Liver (tissue), 9 donors: ENCODE data around the gene DAPK2. TPM values are rescaled to one million over a fixed set of nuclear protein-coding genes. Genes with fewer than 3 reads are reported as not detected.

Source experiments
- DNase-seq: peaks from one replicate; pipeline ENCODE4 v3.0.0-alpha.2; 2017; ENCODE audit warnings: low spot score
- H3K27ac ChIP-seq, 2 donors: one replicate each; pipeline ENCODE4 v1.7.0; 2013; ENCODE audit warnings: inconsistent platforms in 2 of 2, low read length in 2 of 2, control low read depth in 1 of 2, low read depth in 1 of 2, mild to moderate bottlenecking in 1 of 2
- H3K27me3 ChIP-seq, 4 donors: one replicate each; pipeline versions ENCODE4 v1.6.1 to v1.7.0; 2013; ENCODE audit warnings: low read length in 3 of 4, inconsistent platforms in 1 of 4, mild to moderate bottlenecking in 1 of 4, moderate library complexity in 1 of 4; ENCODE audit not compliant: control insufficient read depth in 4 of 4, insufficient read depth in 4 of 4
- H3K36me3 ChIP-seq, 4 donors: one replicate each; pipeline versions ENCODE4 v1.6.1 to v1.7.0; 2013; ENCODE audit warnings: low read length in 3 of 4, mild to moderate bottlenecking in 3 of 4, low read depth in 1 of 4, moderate library complexity in 1 of 4; ENCODE audit not compliant: control insufficient read depth in 4 of 4, insufficient read depth in 3 of 4
- H3K4me1 ChIP-seq, 4 donors: one replicate each; pipeline versions ENCODE4 v1.6.1 to v1.7.0; 2013; ENCODE audit warnings: low read length in 3 of 4, mild to moderate bottlenecking in 3 of 4, moderate library complexity in 1 of 4; ENCODE audit not compliant: control insufficient read depth in 4 of 4, insufficient read depth in 4 of 4
- H3K4me3 ChIP-seq, 3 donors: one replicate each; pipeline versions ENCODE4 v1.6.1 to v1.7.0; 2013; ENCODE audit warnings: low read length in 3 of 3, control low read depth in 1 of 3, low read depth in 1 of 3, mild to moderate bottlenecking in 1 of 3
- H3K9ac ChIP-seq, 2 donors: one replicate each; pipeline ENCODE4 v1.7.0; 2013; ENCODE audit warnings: low read length in 2 of 2, mild to moderate bottlenecking in 2 of 2, moderate library complexity in 2 of 2, control low read depth in 1 of 2, low read depth in 1 of 2
- H3K9me3 ChIP-seq, 4 donors: one replicate each; pipeline versions ENCODE4 v1.6.1 to v1.7.0; 2013; ENCODE audit warnings: low read length in 3 of 4; ENCODE audit not compliant: control insufficient read depth in 4 of 4
- FOXA1 ChIP-seq: IDR thresholded peaks from 2 replicates; pipeline ENCODE4 v1.6.1; 2016; ENCODE audit warnings: antibody characterized with exemption
- FOXA2 ChIP-seq: IDR thresholded peaks from 2 replicates; pipeline ENCODE4 v1.6.1; 2016; ENCODE audit warnings: antibody characterized with exemption
- HNF4A ChIP-seq, 2 donors: conservative IDR thresholded peaks; 2 replicates each; pipeline ENCODE4 v1.6.1; 2016; ENCODE audit warnings: antibody characterized with exemption in 2 of 2, mild to moderate bottlenecking in 2 of 2
- JUND ChIP-seq, 2 donors: IDR thresholded peaks; 2 replicates each; pipeline ENCODE4 v1.6.1; 2016; ENCODE audit warnings: antibody characterized with exemption in 2 of 2
- RAD21 ChIP-seq, 2 donors: IDR thresholded peaks; 2 replicates each; pipeline ENCODE4 v1.6.1; 2016; ENCODE audit warnings: antibody characterized with exemption in 2 of 2, mild to moderate bottlenecking in 2 of 2
- RXRA ChIP-seq, 2 donors: IDR thresholded peaks; 2 replicates each; pipeline ENCODE4 v1.6.1; 2017 to 2018; ENCODE audit warnings: antibody characterized with exemption in 2 of 2, mild to moderate bottlenecking in 1 of 2
- SP1 ChIP-seq: IDR thresholded peaks from 2 replicates; pipeline ENCODE4 v1.6.1; 2018; ENCODE audit warnings: antibody characterized with exemption, mild to moderate bottlenecking
- TAF1 ChIP-seq: conservative IDR thresholded peaks from 2 replicates; pipeline ENCODE4 v1.6.1; 2016; ENCODE audit warnings: antibody characterized with exemption, mild to moderate bottlenecking
- YY1 ChIP-seq: IDR thresholded peaks from 2 replicates; pipeline ENCODE4 v1.6.1; 2016; ENCODE audit warnings: antibody characterized with exemption, mild to moderate bottlenecking
- WGBS: extraction: QIAGEN DNeasy Blood & Tissue Kit; methylation state at CpG from one replicate; pipeline ENCODE4 v1.1.7; 2013; 5-methylcytosine and 5-hydroxymethylcytosine counted together
- polyA plus RNA-seq, 2 donors: library from polyadenylated mRNA; stranded (reverse) in 1 of 2; unstranded in 1 of 2; fragments of 200-250 nt in 1 of 2; fragments of >200 nt in 1 of 2; fragmentation: Nextera tagmentation in 1 of 2; extraction: Ambion mirVana in 1 of 2; gene quantifications; one replicate each; pipeline versions ENCODE4 v1.2.1 to v1.2.3, GENCODE V29; 2013 to 2015
- total RNA-seq, 2 donors: library from RNA; depleted of rRNA; stranded (reverse); fragments of >200 nt; gene quantifications; one replicate each; pipeline ENCODE4 v1.2.3, GENCODE V29; 2014
- TF ChIP-seq, protein P1 (sequence below): IDR thresholded peaks from 2 replicates; pipeline ENCODE4 v1.6.1; 2016; ENCODE audit warnings: antibody characterized with exemption
- TF ChIP-seq, protein P2 (sequence below): IDR thresholded peaks from 2 replicates; pipeline ENCODE4 v1.6.1; 2016; ENCODE audit warnings: antibody characterized with exemption, mild to moderate bottlenecking
- TF ChIP-seq, protein P3 (sequence below): IDR thresholded peaks from 2 replicates; pipeline ENCODE4 v1.6.1; 2016; ENCODE audit warnings: antibody characterized with exemption
- TF ChIP-seq, protein P4 (sequence below): IDR thresholded peaks from 2 replicates; pipeline ENCODE4 v1.6.1; 2016; ENCODE audit warnings: antibody characterized with exemption
- TF ChIP-seq, protein P5 (sequence below): fragments of 150-350 bp; IDR thresholded peaks from 2 replicates; pipeline ENCODE4 v1.5.1; 2017; ENCODE audit warnings: improper control_type of control experiment, low read depth, low read length; ENCODE audit not compliant: missing input control
- donor health status: healthy.
- donor health status: healthy.
- donor health status: healthy.
- donor health status: healthy.
- donor health status: healthy.

DAPK2 gene
- total and polyA plus RNA-seq, 4 donors: 1.0 to 3.6 (median 1.1) TPM

DNA sequence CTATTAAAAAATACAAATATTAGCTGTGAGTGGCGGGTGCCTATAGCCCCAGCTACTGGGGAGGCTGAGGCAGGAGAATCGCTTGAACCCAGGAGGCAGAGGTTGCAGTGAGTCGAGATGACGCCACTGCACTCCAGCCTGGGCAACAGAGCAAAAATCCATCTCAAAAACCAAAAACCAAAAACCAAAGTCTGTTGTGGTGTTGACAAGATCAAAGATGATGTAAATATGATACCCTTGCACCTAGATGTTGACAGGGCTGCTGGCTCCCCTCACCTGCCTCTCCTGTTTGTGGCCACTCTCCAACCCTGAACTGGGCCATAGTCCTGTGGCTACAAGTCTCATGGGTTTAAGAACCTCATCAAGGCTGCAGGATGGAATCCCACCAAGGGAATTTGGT lies 16.2 kb downstream of the DAPK2 start:
- DNase-seq: no peak
- no peaks in the 10 kb centered on the region for H3K36me3 ChIP-seq
- H3K4me1 ChIP-seq: peaks cover 0 to 9% (median 2%) of the 10 kb centered on the region in 4 donors
- no peaks in the 10 kb centered on the region for H3K27me3 ChIP-seq
- 83% methylated on average over 4 of the region's 4 CpGs for WGBS
- H3K4me3 ChIP-seq: no peak overlapping the region
- no peak overlapping the region for H3K27ac ChIP-seq
- no peak overlapping the region for H3K9ac ChIP-seq
- TF ChIP-seq HNF4A (conservative IDR thresholded peaks at IDR 0.05) (peak in 1 of 2 donors; percentile 32), TAF1 (no peak)
- H3K9me3 ChIP-seq: no peaks in the 10 kb centered on the region

DNA sequence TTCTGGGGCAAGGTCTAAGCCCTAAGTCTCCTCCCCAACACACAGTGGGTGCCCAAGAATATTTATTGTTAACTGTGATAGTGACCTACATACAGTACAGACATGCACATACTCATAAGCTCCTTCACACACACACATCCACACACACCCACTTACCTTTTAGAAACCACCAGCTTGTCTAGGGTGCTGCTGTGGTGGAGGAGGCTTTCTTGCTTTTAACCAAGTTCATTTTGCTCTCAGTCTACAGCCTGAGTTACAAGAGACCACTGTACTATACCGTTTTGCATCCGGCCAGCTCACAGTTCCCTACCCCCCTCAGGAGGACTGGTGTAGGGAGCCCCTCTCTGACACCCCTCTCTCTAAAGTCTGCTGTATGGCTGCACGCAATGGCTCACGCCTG lies 16.7 kb downstream of the DAPK2 start:
- H3K4me1 ChIP-seq: peaks cover 0 to 9% (median 2%) of the 10 kb centered on the region in 4 donors
- H3K27ac ChIP-seq: no peak overlapping the region
- no peaks in the 10 kb centered on the region for H3K27me3 ChIP-seq
- DNase-seq: no peak
- WGBS: 96% methylated on average over 4 of the region's 4 CpGs
- no peaks in the 10 kb centered on the region for H3K9me3 ChIP-seq
- TF ChIP-seq HNF4A (conservative IDR thresholded peaks at IDR 0.05) (no peak), YY1 (no peak), SP1 (no peak), FOXA1 (no peak), JUND (IDR thresholded peaks at IDR 0.05) (no peak), TAF1 (no peak), RAD21 (IDR thresholded peaks at IDR 0.05) (no peak), RXRA (IDR thresholded peaks at IDR 0.05) (no peak)
- TF ChIP-seq, protein P1, sequence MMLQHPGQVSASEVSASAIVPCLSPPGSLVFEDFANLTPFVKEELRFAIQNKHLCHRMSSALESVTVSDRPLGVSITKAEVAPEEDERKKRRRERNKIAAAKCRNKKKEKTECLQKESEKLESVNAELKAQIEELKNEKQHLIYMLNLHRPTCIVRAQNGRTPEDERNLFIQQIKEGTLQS: no peak
- TF ChIP-seq, protein P2, sequence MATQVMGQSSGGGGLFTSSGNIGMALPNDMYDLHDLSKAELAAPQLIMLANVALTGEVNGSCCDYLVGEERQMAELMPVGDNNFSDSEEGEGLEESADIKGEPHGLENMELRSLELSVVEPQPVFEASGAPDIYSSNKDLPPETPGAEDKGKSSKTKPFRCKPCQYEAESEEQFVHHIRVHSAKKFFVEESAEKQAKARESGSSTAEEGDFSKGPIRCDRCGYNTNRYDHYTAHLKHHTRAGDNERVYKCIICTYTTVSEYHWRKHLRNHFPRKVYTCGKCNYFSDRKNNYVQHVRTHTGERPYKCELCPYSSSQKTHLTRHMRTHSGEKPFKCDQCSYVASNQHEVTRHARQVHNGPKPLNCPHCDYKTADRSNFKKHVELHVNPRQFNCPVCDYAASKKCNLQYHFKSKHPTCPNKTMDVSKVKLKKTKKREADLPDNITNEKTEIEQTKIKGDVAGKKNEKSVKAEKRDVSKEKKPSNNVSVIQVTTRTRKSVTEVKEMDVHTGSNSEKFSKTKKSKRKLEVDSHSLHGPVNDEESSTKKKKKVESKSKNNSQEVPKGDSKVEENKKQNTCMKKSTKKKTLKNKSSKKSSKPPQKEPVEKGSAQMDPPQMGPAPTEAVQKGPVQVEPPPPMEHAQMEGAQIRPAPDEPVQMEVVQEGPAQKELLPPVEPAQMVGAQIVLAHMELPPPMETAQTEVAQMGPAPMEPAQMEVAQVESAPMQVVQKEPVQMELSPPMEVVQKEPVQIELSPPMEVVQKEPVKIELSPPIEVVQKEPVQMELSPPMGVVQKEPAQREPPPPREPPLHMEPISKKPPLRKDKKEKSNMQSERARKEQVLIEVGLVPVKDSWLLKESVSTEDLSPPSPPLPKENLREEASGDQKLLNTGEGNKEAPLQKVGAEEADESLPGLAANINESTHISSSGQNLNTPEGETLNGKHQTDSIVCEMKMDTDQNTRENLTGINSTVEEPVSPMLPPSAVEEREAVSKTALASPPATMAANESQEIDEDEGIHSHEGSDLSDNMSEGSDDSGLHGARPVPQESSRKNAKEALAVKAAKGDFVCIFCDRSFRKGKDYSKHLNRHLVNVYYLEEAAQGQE: no peak
- TF ChIP-seq, protein P3, sequence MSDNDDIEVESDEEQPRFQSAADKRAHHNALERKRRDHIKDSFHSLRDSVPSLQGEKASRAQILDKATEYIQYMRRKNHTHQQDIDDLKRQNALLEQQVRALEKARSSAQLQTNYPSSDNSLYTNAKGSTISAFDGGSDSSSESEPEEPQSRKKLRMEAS: no peak
- TF ChIP-seq, protein P4, sequence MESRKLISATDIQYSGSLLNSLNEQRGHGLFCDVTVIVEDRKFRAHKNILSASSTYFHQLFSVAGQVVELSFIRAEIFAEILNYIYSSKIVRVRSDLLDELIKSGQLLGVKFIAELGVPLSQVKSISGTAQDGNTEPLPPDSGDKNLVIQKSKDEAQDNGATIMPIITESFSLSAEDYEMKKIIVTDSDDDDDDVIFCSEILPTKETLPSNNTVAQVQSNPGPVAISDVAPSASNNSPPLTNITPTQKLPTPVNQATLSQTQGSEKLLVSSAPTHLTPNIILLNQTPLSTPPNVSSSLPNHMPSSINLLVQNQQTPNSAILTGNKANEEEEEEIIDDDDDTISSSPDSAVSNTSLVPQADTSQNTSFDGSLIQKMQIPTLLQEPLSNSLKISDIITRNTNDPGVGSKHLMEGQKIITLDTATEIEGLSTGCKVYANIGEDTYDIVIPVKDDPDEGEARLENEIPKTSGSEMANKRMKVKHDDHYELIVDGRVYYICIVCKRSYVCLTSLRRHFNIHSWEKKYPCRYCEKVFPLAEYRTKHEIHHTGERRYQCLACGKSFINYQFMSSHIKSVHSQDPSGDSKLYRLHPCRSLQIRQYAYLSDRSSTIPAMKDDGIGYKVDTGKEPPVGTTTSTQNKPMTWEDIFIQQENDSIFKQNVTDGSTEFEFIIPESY: no peak
- H3K36me3 ChIP-seq: no peaks in the 10 kb centered on the region
- no peak overlapping the region for H3K9ac ChIP-seq
- H3K4me3 ChIP-seq: no peak overlapping the region

DNA sequence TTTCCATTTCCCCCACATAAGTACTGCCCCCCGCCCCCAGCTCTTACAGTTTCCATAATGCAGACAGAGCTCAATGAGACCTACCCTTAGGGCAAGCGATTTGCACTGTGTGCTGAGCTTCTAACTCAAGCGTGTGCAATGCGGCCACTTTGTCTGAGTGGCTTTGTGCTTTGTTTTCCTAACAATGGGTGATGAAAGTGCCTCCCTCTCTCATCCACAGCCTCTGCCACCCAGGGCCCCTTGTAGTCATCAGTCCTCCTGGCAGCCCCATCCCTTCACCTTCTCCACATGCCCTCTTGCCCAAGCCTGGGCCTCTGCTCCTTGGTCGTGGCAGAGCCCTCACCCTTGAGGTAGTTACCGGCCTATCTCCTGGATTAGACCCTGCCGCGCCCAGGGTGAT lies 17.2 kb downstream of the DAPK2 start:
- Histone ChIP-seq H3K9me3 (no peaks in the 10 kb centered on the region), H3K4me3 (no peak overlapping the region), H3K27ac (no peak overlapping the region), H3K9ac (no peak overlapping the region), H3K27me3 (no peaks in the 10 kb centered on the region), H3K36me3 (no peaks in the 10 kb centered on the region), H3K4me1 (peaks cover 0 to 9% (median 2%) of the 10 kb centered on the region in 4 donors)
- WGBS: 73% methylated on average over 8 of the region's 8 CpGs
- DNase-seq: no peak
- no peak for TF ChIP-seq RAD21 (IDR thresholded peaks at IDR 0.05)
- TF ChIP-seq, protein P2: no peak
- TF ChIP-seq, protein P4: no peak
- TF ChIP-seq, protein P5, sequence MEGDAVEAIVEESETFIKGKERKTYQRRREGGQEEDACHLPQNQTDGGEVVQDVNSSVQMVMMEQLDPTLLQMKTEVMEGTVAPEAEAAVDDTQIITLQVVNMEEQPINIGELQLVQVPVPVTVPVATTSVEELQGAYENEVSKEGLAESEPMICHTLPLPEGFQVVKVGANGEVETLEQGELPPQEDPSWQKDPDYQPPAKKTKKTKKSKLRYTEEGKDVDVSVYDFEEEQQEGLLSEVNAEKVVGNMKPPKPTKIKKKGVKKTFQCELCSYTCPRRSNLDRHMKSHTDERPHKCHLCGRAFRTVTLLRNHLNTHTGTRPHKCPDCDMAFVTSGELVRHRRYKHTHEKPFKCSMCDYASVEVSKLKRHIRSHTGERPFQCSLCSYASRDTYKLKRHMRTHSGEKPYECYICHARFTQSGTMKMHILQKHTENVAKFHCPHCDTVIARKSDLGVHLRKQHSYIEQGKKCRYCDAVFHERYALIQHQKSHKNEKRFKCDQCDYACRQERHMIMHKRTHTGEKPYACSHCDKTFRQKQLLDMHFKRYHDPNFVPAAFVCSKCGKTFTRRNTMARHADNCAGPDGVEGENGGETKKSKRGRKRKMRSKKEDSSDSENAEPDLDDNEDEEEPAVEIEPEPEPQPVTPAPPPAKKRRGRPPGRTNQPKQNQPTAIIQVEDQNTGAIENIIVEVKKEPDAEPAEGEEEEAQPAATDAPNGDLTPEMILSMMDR: no peak
- TF ChIP-seq FOXA2: no peak
- no peak for TF ChIP-seq HNF4A (conservative IDR thresholded peaks at IDR 0.05)
